ENCODE results near the gene MIA2.
A peak's percentile ranks its signal among the peaks of the same experiment; 100 is the strongest.
"Not testable (repeated sequence)": the region's sequence is repeated elsewhere in the genome, so short reads cannot be mapped to it uniquely, and the experiment has no call there.

MIA2 gene

DNA sequence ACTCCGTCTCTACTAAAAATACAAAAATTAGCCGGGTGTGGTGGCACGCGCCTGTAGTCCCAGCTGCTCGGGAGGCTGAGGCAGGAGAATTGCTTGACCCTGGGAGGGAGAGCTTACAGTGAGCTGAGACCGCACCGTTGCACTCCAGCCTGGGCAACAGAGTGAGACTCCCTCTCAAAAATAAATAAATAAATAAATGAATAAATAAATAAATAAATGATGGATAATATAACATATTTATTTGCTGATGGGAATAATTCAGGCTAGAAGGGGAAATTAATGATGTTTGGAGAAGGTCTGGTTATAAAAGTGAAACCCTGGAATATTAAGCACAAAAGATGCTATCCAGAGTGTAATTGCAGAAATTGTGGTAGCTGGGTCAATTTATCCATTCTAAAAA lies 107.4 kb downstream of the MIA2 start:
- DNase-seq, ATAC-seq: not testable (repeated sequence)

DNA sequence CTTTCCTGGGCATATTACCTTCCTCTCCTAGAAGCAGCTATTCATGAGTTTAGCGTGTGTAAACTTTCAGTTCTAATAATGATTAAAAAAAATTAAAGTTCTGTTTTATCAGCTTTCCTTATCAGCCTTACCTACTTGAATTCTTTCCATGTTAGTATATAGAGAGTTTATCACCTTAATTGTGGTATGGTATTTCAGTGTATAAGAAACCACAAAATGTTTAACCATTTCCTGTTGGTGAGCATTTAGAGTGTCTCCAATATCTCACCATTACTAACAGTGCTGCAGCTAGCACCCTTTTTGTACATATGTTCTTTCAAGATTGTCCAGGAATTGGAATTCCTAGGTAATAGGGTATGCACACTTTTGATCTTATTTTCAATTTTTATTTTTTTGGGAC lies 109.1 kb downstream of the MIA2 start:
- DNase-seq (no peak), ATAC-seq (peak; percentile 89)

DNA sequence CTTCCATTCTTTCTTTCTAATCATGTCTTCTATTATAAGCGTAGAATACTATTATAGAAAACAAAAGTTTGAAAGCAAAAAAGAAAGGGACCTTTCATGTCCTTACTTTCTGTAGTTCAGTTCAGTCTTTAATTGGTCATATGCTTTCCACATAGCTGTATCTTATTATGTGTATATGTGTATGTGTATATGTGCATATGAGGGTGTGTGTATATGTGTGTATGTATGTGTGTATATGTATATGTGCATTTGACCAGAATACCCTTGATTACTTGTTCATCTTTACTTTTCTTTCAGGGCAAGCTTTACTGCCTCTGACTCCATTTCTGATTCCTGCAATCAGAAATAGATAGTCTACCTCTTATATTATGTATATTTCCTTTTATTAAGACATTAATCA lies 109.9 kb downstream of the MIA2 start:
- ATAC-seq: no peak
- no peak for DNase-seq

DNA sequence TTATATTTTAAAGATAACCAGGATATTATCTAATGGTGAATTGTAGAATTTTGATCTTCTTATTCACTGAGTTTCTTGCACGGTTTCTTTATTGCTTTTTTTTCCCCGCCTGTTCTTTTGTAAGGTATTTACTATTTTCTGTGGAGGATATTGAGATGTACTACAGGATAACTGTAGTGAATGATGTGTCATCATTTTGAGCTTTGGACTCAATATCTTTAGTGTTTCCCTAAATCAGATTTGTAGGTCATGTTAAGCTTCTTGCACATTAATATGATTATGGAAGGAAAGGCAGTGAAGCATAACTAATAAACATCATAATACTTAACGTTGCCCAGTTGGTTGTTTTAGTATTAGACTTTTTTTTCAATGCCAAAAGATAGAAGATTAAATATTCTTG lies 117.2 kb downstream of the MIA2 start:
- ATAC-seq: no peak

DNA sequence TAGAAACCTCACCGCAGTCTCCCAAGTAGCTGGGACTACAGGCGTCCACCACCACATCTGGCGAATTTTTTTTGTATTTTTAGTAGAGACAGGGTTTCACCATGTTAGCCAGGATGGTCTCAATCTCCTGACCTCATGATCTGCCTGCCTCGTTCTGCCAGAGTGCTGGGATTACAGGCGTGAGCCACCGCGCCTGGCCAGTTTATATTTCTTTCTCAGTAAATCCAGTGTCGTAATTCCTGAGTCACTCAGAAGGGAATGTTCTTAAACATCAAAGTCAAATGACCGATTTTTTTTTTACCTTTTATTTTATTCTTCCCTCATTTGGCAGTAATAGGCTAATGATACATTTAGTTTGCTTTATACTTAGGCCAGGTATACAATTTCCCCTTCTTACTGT lies 118.0 kb downstream of the MIA2 start:
- ATAC-seq: no peak

More for the DNA sequence above, 117.2 kb downstream of the MIA2 start:
- no peak for DNase-seq

DNA sequence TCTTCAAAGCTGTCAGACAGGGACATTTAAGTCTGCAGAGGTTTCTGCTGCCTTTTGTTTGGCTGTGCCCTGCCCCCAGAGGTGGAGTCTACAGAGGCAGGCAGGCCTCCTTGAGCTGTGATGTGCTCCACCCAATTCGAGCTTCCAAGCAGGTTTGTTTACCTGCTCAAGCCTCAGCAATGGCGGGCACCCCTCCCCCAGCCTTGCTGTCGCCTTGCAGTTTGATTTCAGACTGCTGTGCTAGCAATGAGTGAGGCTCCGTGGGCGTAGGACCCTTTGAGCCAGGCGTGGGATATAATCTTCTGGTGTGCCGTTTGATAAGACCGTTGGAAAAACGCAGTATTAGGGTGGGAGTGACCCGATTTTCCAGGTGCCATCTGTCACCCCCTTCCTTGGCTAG lies 125.4 kb downstream of the MIA2 start:
- not testable (repeated sequence) for ATAC-seq, DNase-seq

More for the DNA sequence above, 118.0 kb downstream of the MIA2 start:
- DNase-seq: no peak

DNA sequence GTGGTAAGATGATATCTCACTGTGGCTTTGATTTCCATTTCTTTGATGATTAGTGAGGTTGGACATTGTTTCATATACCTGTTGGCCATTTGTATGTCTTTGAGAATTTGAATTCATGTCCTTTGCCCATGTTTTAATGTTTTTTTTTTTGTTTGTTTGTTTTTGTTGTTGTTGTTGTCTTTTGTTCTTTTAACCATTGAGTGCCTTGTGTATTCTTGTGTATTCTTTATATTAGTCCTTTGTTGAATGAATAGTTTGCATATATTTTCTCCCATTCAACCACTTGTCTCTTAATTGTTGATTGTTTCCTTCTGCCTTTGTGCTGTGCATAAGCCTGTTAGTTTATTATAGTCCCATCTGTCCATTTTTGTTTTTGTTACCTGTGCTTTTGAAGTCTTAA lies 126.6 kb downstream of the MIA2 start:
- ATAC-seq (no peak), DNase-seq (no peak)

DNA sequence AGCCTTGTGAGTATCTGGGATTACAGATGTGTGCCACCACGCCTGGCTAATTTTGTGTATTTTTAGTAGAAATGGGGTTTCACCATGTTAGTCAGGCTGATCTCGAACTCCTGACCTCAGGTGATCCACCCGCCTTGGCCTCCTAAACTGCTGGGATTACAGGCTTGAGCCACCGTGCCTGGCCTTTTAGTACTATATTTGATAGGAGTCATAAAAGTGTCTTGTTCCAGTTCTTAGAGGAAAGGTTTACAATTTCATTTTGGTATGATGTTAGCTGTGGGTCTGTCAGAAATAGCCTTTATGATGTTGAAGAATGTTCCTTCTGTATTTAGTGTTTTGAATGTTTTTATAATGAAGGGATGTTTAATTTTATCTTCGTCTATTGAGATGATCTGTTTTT lies 127.8 kb downstream of the MIA2 start:
- DNase-seq, ATAC-seq: not testable (repeated sequence)

DNA sequence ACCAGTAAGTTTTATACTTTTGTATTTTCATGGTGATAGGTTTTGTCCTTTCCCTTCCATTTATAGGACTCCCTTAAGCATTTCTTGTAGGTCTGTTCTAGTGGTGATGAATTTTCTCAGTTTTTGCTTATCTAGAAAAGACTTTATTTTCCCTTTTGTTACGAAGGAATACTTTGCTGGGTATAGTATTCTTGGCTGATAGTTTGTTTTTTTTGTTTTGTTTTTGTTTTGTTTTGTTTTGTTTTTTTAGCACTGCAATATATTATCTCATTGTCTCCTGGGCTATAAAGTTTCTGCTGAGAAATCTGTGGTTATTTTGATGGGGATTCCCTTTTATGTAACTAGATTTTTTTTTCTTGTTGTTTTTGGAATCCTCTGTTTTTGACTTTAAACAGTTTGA lies 130.8 kb downstream of the MIA2 start:
- no peak for ATAC-seq
- DNase-seq: no peak

DNA sequence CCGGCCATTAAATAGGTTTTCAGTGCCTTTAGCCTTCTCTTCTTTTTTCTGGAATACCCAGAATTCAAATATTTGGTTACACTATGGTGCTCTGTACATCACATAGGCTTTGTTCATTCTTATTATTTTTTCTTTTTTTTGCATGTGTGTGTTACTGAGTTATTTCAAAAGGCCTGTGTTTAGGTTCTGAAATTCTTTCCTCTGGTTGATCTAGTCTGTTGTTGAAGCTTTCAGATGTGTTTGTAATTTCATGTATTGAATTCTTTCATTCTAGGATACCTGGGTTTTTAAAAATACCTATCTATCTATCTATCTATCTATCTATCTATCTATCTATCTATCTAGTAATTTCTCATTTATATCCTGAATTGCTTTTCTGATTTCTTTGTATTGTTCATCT lies 131.6 kb downstream of the MIA2 start:
- no peak for ATAC-seq
- no peak for DNase-seq

DNA sequence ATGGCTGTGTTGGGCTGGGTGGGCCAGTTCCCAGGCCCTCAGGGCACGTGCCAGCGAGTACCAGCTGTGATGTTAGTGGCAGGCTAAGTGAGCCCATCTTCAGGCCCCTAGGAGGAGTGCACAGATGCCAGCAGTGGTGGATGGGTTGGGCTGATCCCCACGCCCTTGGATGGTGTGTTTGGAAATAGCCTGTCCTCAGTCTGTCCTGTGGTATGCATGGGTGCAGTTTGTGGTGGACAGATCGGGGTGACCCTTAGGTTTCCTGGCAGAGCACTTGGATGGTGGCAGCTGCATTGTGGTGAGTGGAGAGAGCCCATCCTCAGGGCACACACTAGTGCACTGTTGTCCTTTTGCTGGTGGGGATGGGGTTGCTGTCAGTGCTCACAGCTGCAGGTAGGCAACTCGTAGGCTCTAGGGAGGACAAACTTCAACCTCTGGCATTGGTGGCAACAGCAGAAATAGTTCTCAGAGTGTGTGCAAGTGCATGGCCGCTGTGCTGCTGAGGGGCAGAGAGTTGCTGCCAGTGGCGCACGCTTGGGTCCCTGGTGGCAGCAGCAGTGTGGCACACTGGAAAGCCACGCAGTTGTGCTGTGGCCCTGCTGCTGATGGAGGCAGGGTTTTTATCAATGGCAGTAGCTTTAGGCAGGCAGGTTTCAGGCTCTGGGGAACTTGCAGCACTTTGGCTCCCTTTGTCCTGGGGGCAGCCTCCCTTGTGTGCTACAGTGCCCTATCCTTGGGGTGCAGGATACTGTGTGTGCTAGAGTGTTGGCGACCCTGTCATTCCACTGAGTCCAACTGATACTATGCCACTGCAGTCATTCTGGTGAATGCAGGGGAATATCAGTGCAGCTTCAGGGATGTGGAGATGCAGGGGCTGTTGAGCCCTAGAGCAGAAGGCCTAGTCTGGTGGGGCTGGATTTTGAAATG lies 133.0 kb downstream of the MIA2 start:
- ATAC-seq (peak; percentile 14), DNase-seq (no peak)

DNA sequence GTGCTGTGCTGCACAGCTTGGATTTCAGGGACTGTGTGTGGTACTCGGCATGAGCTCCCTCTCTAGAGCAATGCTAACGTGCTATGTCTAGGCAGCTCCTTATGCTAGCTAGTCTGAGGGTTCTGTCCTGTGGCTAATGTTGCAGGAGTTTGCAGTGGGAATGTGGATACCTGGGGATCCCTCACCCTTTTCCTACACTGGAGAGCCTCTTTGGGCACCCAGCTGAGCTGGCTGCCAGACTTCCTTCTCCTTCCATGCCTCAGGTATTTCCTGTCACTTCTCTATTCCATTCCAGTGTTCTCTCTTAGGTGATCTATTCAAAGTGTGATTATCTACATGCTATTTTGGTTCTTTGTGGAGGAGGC lies 133.7 kb downstream of the MIA2 start:
- DNase-seq (no peak), ATAC-seq (no peak)

DNA sequence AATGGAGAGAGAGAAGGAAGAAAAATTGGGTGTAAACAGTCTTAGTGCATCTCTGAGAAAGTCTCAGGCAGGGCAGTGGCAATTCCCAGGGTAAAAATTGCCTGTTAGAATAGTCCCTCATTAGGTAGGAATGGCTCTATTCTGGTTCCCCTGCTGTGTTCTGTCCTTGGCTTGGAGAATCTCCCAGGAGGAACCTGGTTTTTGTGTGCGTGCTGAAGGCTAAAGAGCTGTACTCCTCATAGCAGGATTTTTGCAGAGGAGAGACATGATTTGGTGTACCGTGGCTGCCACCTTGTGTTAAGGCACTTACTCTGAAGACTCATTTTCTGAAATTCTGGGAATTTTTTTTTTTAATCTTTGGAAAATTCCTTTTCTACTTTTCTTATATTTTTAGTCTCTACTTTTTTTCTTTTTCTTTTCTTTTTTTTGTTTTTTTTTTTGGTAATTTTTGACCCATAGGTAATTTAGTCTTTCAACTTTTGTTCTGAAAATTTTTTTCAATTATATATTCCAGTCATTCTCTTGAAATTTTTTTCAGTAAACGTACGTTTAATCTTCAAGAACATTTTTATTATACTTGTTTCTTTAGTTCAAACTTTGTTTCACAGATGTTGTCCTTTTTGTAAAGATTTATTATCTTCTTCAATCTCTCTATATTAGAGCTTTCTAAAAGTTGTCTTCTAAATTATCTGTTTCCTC lies 134.7 kb downstream of the MIA2 start:
- peak; percentile 35 for DNase-seq
- no peak for ATAC-seq

DNA sequence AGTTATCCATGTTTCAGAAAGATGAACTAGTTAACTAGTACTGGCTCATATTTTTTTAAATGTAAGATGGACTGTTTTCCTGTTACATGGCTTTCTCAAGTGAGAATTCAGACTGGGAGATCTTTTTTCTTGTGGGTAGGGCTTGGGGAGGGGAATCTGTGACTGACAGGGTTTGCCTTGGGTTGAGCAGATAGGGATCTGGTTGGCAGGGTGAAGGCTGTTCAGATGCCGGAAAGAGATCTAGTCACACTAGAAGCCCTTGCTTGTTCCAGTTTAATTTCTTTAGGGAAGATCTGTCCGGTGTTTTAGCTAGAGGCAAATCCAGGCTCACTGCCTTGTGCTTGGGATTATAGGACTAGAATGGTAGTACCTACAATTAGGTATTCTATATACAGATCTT lies 135.3 kb downstream of the MIA2 start:
- no peak for ATAC-seq

DNA sequence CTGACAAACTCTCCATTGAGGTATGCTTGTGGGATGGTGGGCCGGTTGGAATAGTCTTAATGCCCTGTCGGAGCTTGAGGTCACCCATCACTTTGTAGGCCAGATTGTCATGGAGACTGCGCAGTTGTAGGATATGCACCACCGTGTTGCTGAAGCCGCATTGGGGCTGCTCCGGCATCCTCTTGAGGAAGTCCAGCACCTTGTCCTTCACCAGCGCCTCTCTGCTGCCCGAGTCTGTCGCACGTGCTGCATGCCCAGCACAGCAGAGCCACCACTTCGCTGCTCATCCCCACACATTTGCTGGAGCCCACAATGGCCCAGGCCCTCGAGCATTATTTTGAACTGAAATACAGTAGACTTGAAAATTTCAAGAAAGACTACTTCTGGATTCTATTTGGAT lies 136.7 kb downstream of the MIA2 start:
- DNase-seq: no peak
- ATAC-seq: no peak

More for the DNA sequence above, 135.3 kb downstream of the MIA2 start:
- no peak for DNase-seq

DNA sequence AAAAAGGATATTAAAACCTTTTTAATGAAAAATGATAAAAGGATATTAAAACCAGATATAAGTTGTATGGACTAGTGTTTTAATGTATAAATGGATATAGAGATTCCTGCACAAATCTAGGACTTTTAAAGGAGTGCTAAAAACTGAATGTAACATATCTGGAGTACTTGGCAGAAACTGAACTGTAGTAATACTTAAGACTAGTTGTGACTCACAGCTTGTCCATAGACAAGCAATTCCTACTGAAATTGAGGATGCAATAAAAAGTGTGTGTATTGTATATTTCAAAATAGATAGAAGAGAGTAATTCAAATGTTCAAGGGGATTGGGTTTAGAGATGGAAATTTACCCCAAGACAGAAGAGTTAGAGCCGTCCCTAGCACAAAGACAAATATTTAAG lies 138.9 kb downstream of the MIA2 start:
- DNase-seq (no peak), ATAC-seq (no peak)

DNA sequence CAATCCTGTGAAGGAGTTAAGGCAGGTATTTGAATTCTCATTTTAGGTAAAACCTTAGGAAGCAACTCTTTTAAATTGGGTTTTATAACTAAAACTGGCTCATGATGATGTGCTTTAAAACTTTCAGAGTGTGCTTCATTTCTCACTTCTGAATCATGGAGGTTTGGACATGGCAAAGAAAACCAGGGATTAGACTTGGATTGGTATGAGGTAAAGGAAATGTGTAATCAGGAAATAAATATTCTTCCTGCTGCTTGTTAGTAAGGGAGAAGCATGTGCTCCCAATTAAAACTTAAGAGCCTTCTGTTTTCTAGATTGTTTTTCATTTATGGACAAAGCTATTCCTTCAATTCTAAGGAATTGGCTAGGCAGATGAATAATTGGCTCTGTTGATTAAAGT lies 141.1 kb downstream of the MIA2 start:
- DNase-seq: no peak
- ATAC-seq: no peak

DNA sequence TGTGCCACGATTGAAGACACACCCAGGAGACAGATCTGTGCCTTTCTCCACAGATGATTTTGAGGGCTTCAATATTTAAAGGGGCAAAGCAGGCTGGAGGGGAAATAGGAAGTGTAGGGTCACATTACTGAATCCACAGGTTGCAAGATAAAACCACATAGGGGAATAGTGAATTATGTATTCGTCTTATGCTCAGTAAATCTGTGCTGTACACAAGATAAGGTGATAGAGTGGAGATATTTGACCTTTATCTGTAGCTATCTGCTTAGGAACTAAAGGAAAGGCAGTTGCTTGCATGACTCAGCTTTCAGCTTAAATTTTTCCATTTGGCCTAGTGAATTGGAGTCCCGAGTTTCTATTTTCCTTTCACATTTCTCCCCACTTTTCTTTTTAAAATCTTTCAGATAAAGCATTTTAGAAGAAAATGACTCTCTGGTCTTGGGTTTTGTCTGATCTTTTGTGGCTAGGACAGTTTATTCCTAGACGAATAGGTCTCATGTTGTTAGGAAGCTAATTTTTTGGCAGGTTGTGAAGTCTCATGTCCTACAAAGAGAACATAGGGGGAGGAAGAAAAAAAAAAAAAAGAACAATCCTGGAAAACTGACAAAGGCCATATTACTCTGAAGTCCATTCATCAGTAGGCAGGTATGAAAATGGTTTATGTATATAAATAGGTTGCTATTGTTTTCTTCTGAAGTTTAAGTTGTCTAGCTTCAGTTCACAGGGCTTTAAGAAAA lies 143.1 kb downstream of the MIA2 start:
- ATAC-seq (peak; percentile 32), DNase-seq (no peak)

DNA sequence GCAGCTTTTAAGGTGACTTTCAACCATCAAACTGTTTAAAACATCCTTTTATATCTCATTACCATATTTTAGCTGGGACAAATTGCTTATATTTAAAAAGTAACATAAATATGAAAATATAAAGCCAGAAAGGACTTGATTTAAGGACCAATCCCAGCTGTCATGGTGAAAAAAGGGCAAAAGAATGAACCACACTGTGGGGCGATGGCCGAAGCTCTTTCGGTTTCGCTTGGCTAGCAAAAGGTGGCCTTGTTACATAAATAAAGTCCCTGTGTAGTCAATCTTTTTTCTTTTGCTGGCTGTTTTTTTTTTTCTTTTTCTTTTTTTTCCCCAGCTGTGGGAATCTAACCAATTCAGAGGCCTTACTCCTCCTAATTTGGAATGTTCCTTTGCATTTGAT lies 147.7 kb downstream of the MIA2 start:
- DNase-seq: no peak
- no peak for ATAC-seq

DNA sequence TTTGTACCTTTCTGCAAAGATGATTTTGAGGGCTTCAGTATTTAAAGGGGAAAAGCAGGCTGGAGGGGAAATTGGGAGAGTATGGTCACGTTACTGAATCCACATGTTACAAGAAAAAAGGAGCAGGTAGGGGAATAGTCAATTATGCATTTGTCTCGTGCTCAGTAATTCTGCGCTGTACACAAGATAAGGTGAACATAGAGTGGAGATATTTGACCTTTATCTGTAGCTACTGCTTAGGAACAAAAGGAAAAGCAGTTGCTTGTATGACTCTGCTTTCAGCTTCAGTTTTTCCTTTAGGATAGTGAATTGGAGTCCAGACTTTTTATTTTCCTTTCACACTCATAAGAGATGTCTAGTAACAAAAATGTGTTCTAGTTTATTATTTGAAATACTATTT lies 148.7 kb downstream of the MIA2 start:
- ATAC-seq (no peak), DNase-seq (no peak)

DNA sequence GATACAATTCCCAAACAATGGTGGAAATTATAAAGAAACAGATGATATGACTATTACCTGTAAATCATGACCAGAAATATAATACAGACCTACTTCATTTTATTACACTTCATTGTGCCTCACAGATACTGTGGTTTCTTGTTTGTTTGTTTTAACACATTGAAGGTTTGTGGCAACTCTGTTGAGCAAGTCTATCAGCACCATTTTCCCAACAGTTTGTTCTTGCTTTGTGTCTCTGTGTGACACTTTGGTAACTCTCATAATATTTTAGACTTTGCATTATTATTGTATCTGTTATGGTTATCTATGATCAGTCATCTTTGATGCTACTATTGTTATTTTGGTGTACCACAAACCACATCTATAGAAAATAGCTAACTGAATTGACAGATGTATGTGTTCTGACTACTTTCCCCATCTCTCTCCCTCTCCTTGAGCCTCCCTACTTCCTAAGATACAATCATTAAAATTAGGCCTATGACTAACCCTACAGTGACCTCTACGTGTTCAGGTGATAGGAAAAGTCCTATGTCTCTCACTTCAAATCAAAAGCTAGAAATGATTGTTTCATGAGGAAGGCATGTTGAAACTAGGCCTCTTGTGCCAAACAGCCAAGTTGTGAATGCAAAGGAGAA lies 149.4 kb downstream of the MIA2 start:
- DNase-seq: no peak
- ATAC-seq: peak; percentile 93

DNA sequence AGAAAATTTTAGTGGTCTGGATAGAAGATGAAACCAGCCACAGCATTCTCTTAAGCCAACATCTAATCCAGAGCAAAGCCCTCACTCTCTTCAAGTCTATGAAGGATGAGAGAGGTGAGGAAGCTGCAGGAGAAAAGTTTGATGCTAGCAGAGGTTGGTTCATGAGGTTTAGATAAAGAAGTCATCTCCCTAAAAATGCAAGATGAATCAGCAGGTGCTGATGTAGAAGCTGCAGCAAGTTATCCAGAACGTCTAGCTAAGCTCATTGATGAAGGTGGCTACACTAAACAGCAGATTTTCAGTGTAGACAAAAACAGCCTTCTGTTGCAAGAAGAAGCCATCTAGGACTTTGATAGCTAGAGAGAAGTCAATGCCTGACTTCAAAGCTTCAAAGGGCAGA lies 150.0 kb downstream of the MIA2 start:
- DNase-seq (no peak), ATAC-seq (no peak)
